Stomach (tissue), 9 donors: ENCODE measurements around the gene SYCP2. TPM values are rescaled to one million over a fixed set of nuclear protein-coding genes. Genes with fewer than 3 reads are reported as not detected.

Experiments
- DNase-seq, 2 donors: peaks; one replicate each; pipeline versions ENCODE4 v3.0.0 to v3.0.0-alpha.2; 2013 to 2019
- H3K27ac ChIP-seq, 5 donors: fragments of 200-600 bp in 4 of 5; sonication (generic) in 4 of 5; one replicate each; pipeline ENCODE4 v1.5.1; 2013 to 2019; ENCODE audit warnings: mild to moderate bottlenecking in 1 of 5, moderate library complexity in 1 of 5
- H3K27me3 ChIP-seq, 3 donors: fragments of 200-600 bp; sonication (generic); one replicate each; pipeline ENCODE4 v1.5.1; 2017 to 2019; ENCODE audit warnings: mixed run types in 1 of 3
- H3K36me3 ChIP-seq, 4 donors: fragments of 200-600 bp; sonication (generic); 1 replicate in 3 of 4; 2 replicates in 1 of 4; pipeline ENCODE4 v1.5.1; 2016 to 2019
- H3K4me1 ChIP-seq, 4 donors: fragments of 200-600 bp; sonication (generic); one replicate each; pipeline ENCODE4 v1.5.1; 2016 to 2019
- H3K4me3 ChIP-seq, 4 donors: fragments of 200-600 bp; sonication (generic) in 3 of 4; one replicate each; pipeline ENCODE4 v1.5.1; 2016 to 2019; ENCODE audit warnings: mild to moderate bottlenecking in 1 of 4
- H3K9me3 ChIP-seq, 4 donors: fragments of 200-600 bp; sonication (generic); one replicate each; pipeline ENCODE4 v1.5.1; 2016 to 2019
- EP300 ChIP-seq: sonication (generic); formaldehyde crosslinking; IDR thresholded peaks from one replicate; pipeline ENCODE4 v1.6.1; 2017; ENCODE audit warnings: antibody characterized with exemption
- POLR2A ChIP-seq, 4 donors: fragments of 450-650 bp; IDR thresholded peaks; one replicate each; pipeline ENCODE4 v1.6.1; 2016; ENCODE audit warnings: antibody characterized with exemption in 4 of 4, control low read depth in 2 of 4, mild to moderate bottlenecking in 1 of 4, moderate library complexity in 1 of 4
- POLR2AphosphoS5 ChIP-seq, 3 donors: sonication (generic); formaldehyde crosslinking; IDR thresholded peaks; one replicate each; pipeline ENCODE4 v1.6.1; 2016; ENCODE audit warnings: antibody characterized with exemption in 3 of 3
- WGBS, 5 donors: extraction: QIAGEN DNeasy Blood & Tissue Kit in 3 of 5; methylation state at CpG; one replicate each; pipeline versions ENCODE4 v1.1.5 to v1.1.7; 2013 to 2018; 5-methylcytosine and 5-hydroxymethylcytosine counted together
- intact Hi-C: fragments of 100-400 bp; cut with DNase I; formaldehyde crosslinking; loops from one replicate; pipeline ENCODE4 v1.15.1; 2023; ENCODE audit warnings: low total_unique reads
- polyA plus RNA-seq, 3 donors: library from polyadenylated mRNA; stranded (reverse); fragments of 200-250 nt; gene quantifications; one replicate each; pipeline ENCODE4 v1.2.3, GENCODE V29; 2013
- total RNA-seq, 5 donors: library from RNA; depleted of rRNA; stranded (reverse); fragments of >200 nt; gene quantifications; one replicate each; pipeline versions ENCODE4 v1.1.0 to v1.2.3, GENCODE V29; 2014 to 2016
- TF ChIP-seq, protein P1 (sequence below), 7 experiments: fragments of 450-650 bp in 4 of 7; fragments of 200-600 bp in 3 of 7; sonication (generic) in 3 of 7; IDR thresholded peaks; one replicate each; pipeline ENCODE4 v1.5.1; 2016 to 2019; ENCODE audit warnings: antibody characterized with exemption in 7 of 7, control low read depth in 2 of 7, mild to moderate bottlenecking in 1 of 7
- donor health status: healthy with polysubstance abuse.
- donor health status: Bipolar disorder and iron deficiency.
- donor health status: healthy.

Gene SYCP2
- total and polyA plus RNA-seq, 8 donors = 1.4 to 14.6 (median 6.7) TPM

DNA sequence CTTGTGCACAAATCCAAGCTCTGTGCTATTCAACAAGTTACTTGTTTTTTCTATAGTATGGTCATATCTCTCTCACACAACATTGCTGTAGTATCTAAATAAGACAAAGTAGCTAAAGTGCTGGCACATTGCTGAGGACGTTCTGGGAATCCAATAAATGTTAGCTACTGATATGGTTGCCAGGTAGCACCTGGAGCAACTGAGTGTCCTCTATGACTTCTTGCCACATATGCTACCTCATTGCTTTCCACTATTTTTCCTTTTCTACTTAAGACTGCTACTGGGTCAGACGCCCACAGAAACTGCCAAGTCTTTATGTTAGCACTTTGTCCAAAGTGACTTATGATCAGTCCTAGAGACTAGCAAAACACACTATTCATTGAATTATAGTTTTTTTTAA is 85.3 kb downstream of the SYCP2 start:
- TF ChIP-seq POLR2A (IDR thresholded peaks at IDR 0.05) (no peak), EP300 (no peak)
- TF ChIP-seq, protein P1, sequence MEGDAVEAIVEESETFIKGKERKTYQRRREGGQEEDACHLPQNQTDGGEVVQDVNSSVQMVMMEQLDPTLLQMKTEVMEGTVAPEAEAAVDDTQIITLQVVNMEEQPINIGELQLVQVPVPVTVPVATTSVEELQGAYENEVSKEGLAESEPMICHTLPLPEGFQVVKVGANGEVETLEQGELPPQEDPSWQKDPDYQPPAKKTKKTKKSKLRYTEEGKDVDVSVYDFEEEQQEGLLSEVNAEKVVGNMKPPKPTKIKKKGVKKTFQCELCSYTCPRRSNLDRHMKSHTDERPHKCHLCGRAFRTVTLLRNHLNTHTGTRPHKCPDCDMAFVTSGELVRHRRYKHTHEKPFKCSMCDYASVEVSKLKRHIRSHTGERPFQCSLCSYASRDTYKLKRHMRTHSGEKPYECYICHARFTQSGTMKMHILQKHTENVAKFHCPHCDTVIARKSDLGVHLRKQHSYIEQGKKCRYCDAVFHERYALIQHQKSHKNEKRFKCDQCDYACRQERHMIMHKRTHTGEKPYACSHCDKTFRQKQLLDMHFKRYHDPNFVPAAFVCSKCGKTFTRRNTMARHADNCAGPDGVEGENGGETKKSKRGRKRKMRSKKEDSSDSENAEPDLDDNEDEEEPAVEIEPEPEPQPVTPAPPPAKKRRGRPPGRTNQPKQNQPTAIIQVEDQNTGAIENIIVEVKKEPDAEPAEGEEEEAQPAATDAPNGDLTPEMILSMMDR (IDR thresholded peaks at IDR 0.05) = no peak
- DNase-seq = no peak
- Histone ChIP-seq H3K9me3 (no peaks in the 10 kb centered on the region), H3K27ac (no peak overlapping the region), H3K36me3 (no peaks in the 10 kb centered on the region), H3K4me3 (no peak overlapping the region), H3K4me1 (no peaks in the 10 kb centered on the region), H3K27me3 (no peaks in the 10 kb centered on the region)
- intact Hi-C loops = no loop called here
- 52 to 80% (median 66%) methylated on average over 2 of the region's 2 CpGs for WGBS, 5 donors

GRCh38 chr20:59845472-59845871 is 88.0 kb downstream of the SYCP2 start:
- TF ChIP-seq POLR2A (IDR thresholded peaks at IDR 0.05) (no peak), POLR2AphosphoS5 (IDR thresholded peaks at IDR 0.05) (no peak), EP300 (no peak)
- TF ChIP-seq, protein P1 (IDR thresholded peaks at IDR 0.05) = no peak
- WGBS, 5 donors = 57 to 70% (median 65%) methylated on average over 3 of the region's 3 CpGs

GRCh38 chr20:59839400-59839799 is 94.0 kb downstream of the SYCP2 start:
- Histone ChIP-seq H3K27ac (no peak overlapping the region), H3K9me3 (no peaks in the 10 kb centered on the region), H3K36me3 (peaks cover 0 to 8% (median 2%) of the 10 kb centered on the region in 4 donors), H3K4me3 (no peak overlapping the region), H3K4me1 (peaks cover 6 to 19% (median 15%) of the 10 kb centered on the region in 4 donors), H3K27me3 (peaks cover 0 to 57% (median 9%) of the 10 kb centered on the region in 3 donors)
- TF ChIP-seq EP300 = no peak
- DNase-seq = no peak
- intact Hi-C loops = no loop called here
- WGBS, 5 donors = 81 to 92% (median 90%) methylated on average over 5 of the region's 5 CpGs

More at GRCh38 chr20:59845472-59845871, 88.0 kb downstream of the SYCP2 start:
- Histone ChIP-seq H3K27ac (no peak overlapping the region), H3K27me3 (peaks cover 0 to 7% (median 0%) of the 10 kb centered on the region in 3 donors), H3K4me1 (no peaks in the 10 kb centered on the region), H3K9me3 (no peaks in the 10 kb centered on the region), H3K4me3 (no peak overlapping the region), H3K36me3 (peaks cover 0 to 8% (median 2%) of the 10 kb centered on the region in 4 donors)
- intact Hi-C loops = no loop called here
- no peak for DNase-seq

DNA sequence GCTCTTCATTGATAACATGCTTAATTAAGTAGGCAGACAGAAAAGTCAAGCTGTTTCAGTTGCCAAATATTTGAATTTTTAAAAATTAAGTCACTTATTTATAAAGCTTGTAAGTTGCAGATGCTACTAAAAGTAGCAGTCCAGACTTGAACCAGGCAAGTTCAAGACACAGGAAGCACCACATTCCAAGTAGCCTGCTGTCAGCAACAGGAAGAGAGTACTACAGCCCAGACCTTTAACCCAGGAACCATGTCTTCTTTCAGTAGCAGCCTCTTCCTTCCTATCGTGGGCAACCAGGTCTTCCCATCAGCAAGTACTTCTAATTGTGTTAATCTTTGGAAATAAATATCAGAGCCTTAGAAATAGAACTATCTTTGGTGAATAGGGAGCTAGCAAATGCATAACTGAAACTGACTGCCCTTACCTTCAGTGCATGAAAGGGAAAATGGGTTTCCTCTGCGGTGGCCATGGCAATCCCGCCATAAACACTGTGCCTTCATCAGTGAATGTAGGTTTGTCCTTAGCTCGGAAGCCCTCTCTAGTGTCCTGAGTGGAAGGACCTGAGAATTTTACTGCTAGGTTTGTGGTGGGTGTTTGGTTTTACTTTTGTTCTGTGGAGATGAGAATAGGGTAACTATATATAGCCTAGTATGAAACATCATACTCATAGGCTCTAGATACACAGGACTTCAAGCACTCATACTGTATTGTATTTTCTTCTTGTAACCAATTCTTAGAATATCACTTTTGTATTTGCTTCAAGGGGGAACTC is 95.6 kb downstream of the SYCP2 start:
- H3K4me1 ChIP-seq = peaks cover 6 to 19% (median 15%) of the 10 kb centered on the region in 4 donors
- intact Hi-C loops = no loop called here
- DNase-seq = no peak
- 70 to 85% (median 82%) methylated on average over 4 of the region's 4 CpGs for WGBS, 5 donors
- H3K27ac ChIP-seq = no peak overlapping the region
- no peak overlapping the region for H3K4me3 ChIP-seq
- peaks cover 0 to 71% (median 9%) of the 10 kb centered on the region in 3 donors for H3K27me3 ChIP-seq
- no peak for TF ChIP-seq POLR2AphosphoS5 (IDR thresholded peaks at IDR 0.05)
- TF ChIP-seq POLR2A (IDR thresholded peaks at IDR 0.05) = no peak
- TF ChIP-seq, protein P1 (IDR thresholded peaks at IDR 0.05) = no peak
- TF ChIP-seq EP300 = no peak
- H3K36me3 ChIP-seq = peaks cover 0 to 8% (median 2%) of the 10 kb centered on the region in 4 donors
- no peaks in the 10 kb centered on the region for H3K9me3 ChIP-seq

GRCh38 chr20:59836767-59837166 is 96.7 kb downstream of the SYCP2 start:
- 20 to 33% (median 31%) methylated on average over 6 of the region's 6 CpGs for WGBS, 5 donors
- Histone ChIP-seq H3K27me3 (peaks cover 0 to 74% (median 9%) of the 10 kb centered on the region in 3 donors), H3K4me1 (peaks cover 6 to 21% (median 15%) of the 10 kb centered on the region in 4 donors), H3K9me3 (no peaks in the 10 kb centered on the region), H3K4me3 (peak overlapping the region in 1 of 4 donors; percentile 22), H3K27ac (no peak overlapping the region), H3K36me3 (peaks cover 0 to 3% (median 0%) of the 10 kb centered on the region in 4 donors)
- DNase-seq = peak in 1 of 2 donors; percentile 37
- TF ChIP-seq POLR2A (IDR thresholded peaks at IDR 0.05) (no peak), EP300 (no peak), POLR2AphosphoS5 (IDR thresholded peaks at IDR 0.05) (no peak)
- TF ChIP-seq, protein P1 (IDR thresholded peaks at IDR 0.05) = no peak
- intact Hi-C loops = no loop called here
